Gastrocnemius medialis (tissue), 4 donors: ENCODE data around the gene PATJ.

Source experiments
- CTCF ChIP-seq, 5 experiments: fragments of 450-650 bp in 3 of 5; fragments of 200-600 bp in 2 of 5; sonication (generic) in 2 of 5; IDR thresholded peaks in 4 of 5; conservative IDR thresholded peaks in 1 of 5; 1 replicate in 4 of 5; 2 replicates in 1 of 5; pipeline ENCODE4 v1.5.1; 2016 to 2019; ENCODE audit warnings: antibody characterized with exemption in 5 of 5, mild to moderate bottlenecking in 3 of 5, moderate library complexity in 3 of 5
- POLR2A ChIP-seq, 2 donors: fragments of 450-650 bp; IDR thresholded peaks; one replicate each; pipeline ENCODE4 v1.6.1; 2017; ENCODE audit warnings: antibody characterized with exemption in 2 of 2, mild to moderate bottlenecking in 2 of 2, moderate library complexity in 2 of 2

GRCh38 chr1:61808968-61809367, 66.7 kb downstream of the PATJ start:
- TF ChIP-seq CTCF (IDR thresholded peaks at IDR 0.05 in 4 of 5, conservative IDR thresholded peaks at IDR 0.05 in 1 of 5) (no peak), POLR2A (IDR thresholded peaks at IDR 0.05) (no peak)
